Activated CD4-positive, alpha-beta T cell treated with anti-CD3 and anti-CD28 coated beads, Interleukin-2, amount 50 U/mL, for 1 hour (primary cell): Measurements from ENCODE around the gene PLA2G7.
"Not testable (repeated sequence)": the region's sequence is repeated elsewhere in the genome, so short reads cannot be mapped to it uniquely, and the experiment has no call there.

Source experiments
- DNase-seq: peaks from one replicate; pipeline ENCODE4 v3.0.0-alpha.2; 2020

Gene PLA2G7

DNA sequence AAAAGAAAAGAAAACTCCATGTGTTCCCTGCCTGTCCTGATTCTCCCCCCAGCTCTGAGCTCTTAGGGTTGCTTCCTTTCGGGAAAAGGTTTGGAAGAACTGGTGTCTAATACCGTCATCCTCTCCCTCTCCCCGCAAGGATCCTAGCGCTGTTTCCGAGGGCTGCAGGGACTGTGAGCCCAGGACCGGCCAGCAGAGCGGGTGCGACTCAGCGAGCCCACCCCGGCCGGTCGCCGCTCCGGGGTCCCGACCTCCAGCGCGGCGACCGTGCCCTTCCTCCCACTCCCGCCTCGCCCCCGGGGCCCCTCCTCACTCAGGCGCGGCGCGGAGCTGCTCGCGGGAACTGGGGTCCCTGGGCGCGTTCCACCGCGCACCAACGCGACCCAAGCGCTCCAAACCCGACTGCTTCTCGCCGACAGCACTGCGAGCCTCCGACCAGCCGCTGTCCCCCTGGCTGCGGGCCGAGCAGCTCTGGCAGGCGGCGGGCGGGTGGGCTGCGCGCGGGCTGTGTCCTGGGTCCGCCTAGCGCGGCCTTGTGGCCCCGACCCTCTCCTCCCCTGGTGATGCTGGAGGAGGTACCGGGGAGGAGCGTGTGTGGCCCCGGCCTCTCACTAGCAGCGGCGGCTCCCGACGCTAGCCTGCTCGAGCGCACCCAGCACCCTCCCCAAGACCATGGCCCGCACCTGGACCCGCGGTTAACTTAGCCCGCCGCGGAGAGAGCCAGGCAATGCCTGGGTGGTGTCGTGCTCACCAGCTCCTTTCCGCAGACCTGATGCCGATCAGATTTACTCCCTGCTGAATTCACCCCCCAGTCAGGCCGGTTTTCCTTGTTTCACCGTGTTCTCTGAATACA, at the start of gene PLA2G7:
PLA2G7 (minus strand) TSS at position 509 of the 853 bp plus-strand sequence. CDS start 12,484 bp downstream, outside the sequence.
- DNase-seq = no peak

DNA sequence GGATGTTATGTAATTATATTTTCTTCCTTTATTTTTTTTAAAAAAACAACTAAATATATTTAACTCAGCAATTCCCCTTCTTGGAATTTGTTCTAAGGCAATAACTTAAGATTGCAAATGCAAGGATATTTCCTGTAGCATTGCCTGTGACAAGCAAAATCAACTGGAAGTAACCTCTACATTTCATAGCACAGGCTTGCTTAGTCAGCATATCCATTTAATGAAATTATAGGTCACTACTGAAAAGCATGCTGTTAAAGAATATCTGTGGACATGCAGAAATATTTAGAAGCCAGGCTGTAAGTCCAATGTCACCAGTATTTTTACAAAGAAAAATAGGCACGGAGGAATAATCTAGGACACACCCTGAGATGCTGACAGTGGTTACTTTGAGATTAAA, 49.4 kb upstream of the PLA2G7 start:
- DNase-seq = no peak

GRCh38 chr6:46781478-46782378, 46.6 kb upstream of the PLA2G7 start:
- no peak for DNase-seq

- no peak for DNase-seq
Measured at GRCh38 chr6:46777476-46778346, 42.5 kb upstream of the PLA2G7 start.

DNA sequence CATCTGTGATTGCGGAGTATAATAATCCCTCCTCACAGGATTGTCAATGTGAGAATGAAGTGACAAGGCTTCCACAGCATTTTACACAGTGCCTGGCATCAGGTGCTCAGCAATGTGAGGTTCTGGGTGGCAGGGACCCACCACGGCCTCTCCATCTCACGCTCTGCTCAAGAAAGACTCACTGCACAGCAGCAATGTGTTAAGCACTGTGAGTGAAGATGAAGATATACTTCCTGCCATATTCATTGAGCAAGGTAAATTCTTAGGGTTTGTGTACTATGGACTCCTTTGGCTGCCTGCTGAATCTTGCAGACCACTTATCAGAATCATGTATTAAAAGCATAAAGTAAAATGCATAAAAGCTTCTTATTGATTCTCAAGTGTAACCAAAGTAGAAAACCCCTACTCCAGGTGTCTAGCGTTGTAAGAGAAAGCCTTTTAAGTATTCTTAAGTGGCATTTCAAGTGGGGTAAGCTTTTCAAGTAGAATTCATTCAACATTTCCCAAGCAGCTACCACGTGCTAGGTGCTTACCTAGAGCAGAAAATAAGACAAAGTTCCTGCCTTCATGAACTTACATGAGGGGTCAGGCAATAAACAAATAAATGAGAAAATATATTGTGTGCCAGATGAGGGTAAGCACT, 41.0 kb upstream of the PLA2G7 start:
- no peak for DNase-seq

DNA sequence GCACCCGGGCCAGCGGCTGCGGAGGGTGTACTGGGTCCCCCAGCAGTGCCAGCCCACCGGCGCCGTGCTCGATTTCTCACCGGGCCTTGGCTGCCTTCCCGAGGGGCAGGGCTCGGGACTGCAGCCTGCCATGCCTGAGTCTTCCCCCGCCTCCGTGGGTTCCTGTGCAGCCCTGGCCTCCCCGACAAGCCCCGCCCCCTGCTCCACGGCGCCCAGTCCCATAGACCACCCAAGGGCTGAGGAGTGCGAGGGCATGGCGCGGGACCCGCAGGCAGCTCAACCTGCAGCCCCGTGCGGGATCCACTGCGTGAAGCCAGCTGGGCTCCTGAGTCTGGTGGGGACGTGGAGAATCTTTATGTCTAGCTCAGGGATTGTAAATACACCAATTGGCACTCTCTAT, 39.6 kb upstream of the PLA2G7 start:
- DNase-seq = not testable (repeated sequence)

GRCh38 chr6:46773201-46773855, 38.2 kb upstream of the PLA2G7 start:
- no peak for DNase-seq

GRCh38 chr6:46772762-46773161, 37.6 kb upstream of the PLA2G7 start:
- no peak for DNase-seq

- DNase-seq = no peak
Measured at GRCh38 chr6:46772016-46772415, 36.8 kb upstream of the PLA2G7 start.

- DNase-seq = no peak
Measured at GRCh38 chr6:46764961-46765360, 29.8 kb upstream of the PLA2G7 start.

DNA sequence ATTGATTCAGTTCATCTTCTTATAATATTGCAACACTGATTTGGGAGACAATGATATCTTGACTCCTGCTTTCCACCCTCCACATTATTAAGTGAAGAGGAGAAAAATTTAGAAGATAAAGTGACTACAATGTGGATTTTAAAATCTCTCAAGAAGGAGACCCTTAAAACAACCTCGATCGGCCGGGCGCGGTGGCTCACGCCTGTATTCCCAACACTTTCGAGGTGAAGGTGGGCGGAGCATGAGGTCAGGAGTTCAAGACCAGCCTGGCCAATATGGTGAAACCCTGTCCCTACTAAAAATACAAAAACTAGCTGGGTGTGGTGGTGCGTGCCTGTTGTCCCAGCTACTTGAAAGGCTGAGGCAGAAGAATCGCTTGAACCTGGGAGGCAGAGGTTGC, 29.1 kb upstream of the PLA2G7 start:
- not testable (repeated sequence) for DNase-seq

DNA sequence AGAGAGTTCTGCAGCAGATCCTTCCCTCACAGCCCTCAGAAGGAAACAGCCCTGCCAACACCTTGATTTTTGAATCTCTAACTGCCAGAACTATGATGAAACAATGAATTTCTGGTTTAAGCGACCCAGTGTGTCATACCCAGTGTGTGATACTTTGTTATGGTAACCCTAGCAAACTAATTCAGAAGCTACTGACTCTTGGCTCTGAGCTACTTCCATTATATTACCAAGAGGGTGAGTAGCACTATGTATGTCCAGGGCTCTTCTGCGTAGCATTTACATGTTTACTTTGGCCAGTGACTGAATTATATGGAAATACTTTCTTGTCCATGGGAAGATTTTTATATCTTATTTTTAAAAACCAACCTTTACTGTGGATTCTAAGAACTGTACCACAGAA, 28.3 kb upstream of the PLA2G7 start:
- no peak for DNase-seq

DNA sequence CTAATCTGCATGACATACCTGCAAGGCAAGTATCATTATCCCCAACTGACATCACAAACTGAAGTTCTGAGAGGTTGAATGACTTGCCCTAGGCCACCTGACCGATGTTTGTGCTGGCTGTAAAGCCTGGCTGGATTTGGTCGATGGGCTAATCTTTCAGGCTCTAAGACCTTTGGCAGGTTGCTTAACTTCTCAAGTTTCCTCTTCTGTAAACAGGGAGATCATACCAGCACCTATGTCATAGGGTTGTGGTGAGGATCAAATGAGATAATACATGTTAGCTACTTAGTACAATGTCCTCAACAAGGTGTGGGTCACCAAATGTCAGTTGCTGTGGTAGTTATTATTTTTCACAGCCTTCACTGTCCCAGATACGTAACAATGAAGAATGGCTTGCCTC, 25.8 kb upstream of the PLA2G7 start:
- DNase-seq = no peak

- DNase-seq = no peak
Measured at GRCh38 chr6:46758960-46759753, 24.0 kb upstream of the PLA2G7 start.

DNA sequence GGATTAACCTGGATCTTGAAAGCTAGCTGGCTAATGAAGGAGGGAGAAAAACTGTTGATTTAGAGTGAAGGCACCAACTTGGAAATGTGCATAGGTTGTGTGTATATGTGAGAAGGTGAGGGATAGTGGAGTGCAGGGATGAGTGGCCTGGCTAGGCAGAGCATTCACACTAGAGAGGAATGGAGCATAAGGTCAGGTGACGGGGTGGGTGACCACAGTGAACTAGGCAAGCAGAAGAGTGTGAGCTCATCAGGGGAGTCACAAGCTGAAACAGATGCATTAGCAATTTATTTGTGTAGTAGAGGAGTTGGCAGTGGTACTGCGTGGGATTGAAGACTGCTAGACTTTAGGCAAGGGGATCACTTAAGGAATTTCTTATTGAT, 22.0 kb upstream of the PLA2G7 start:
- DNase-seq = no peak

DNA sequence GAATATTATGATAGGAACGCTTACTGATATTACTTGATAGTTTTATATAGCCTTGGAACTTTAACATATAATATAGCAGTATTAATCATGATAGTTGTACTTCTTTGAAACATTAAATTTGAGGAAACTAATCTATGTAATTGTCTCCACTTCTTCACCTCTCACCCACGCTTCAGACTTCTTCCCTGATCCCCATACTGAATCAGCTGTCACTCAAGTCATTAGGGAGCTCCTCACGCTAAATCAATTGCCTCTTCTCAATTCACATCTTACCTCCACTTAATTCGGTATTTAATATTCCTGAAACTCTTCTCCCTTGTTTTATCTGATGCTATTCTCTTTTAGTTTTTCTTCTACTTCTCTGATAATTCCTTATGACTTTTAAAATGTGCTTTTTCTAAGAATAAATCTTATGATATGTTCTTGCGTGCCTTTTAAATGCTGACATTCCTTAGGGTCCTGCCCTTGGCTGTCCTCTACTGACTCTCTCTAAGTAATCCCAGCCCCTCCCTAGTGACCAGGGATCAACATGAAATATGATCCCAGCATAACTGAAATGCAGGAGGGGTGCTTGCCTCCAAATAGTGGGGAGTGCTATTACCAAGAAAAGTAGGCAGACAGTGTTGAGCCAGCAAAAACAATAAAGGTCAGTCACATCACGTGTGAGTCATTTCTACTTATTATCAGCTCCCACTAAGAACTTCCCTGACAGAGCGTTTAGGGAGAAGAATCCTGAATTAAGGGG, 21.5 kb upstream of the PLA2G7 start:
- no peak for DNase-seq

DNA sequence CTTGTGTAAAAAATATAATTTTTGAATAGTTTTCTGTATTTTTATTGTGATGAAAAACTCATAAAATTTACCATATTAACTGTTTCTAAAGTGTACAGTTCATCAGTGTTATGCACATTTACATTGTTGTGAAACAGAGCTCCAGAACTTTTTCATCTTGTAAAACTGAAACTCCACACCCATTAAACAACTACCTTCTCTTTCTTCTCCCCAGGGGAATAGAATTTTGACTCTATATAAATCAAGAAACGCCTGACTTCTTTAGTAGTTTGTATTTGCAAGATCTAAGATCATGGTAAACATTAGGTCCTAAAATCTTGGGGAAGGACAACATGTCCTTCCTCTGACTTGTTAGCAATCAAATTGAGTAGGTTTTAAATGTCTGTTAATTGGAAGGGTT, 20.7 kb upstream of the PLA2G7 start:
- DNase-seq = no peak

GRCh38 chr6:46751658-46752057, 16.5 kb upstream of the PLA2G7 start:
- no peak for DNase-seq

- no peak for DNase-seq
Measured at GRCh38 chr6:46749731-46750130, 14.6 kb upstream of the PLA2G7 start.

- no peak for DNase-seq
Measured at GRCh38 chr6:46748940-46749503, 13.8 kb upstream of the PLA2G7 start.
